ENCODE data around the gene MTG2.

Gene MTG2

DNA sequence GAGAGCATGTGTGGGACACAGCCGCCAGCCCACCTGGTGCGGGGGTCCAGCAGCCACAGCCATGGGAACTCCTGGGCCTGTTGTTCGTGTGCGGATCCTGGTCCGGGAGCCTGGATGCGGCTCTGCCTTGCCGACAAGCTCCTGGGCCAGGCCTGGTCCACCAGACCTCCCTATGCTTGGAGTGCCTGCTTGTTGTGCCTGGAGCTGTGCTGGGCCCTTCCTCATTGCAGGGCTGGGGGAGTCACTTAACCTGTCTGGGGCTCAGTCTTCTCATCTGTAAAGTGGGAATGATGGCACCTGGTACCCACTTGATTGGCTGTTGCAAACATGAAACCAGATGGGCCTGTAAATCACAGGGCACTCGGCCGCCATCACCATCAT is 52.9 kb downstream of the MTG2 start:
- no peak for DNase-seq (ENCODE audit: low read depth)

DNA sequence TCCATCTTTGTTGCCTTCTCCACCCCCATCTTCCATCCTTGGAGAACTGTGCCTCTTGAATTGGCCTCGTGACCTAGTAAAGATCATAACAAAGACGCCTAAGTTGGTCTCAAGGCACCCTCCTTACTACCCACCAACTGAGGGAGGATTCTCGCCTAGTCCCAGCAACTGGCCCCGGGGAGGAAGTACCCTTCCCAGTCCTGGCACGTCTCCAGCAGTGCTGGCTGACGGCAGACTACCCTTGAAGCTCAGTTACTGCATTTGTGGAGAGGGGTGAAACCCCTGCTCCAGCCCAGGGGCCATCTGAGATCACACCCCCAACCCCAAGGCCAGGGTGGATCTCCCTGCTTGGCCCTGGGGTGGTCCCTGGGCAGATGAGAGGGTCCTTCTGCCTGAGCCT is 53.4 kb downstream of the MTG2 start:
- no peak for DNase-seq (ENCODE audit: low read depth)

DNA sequence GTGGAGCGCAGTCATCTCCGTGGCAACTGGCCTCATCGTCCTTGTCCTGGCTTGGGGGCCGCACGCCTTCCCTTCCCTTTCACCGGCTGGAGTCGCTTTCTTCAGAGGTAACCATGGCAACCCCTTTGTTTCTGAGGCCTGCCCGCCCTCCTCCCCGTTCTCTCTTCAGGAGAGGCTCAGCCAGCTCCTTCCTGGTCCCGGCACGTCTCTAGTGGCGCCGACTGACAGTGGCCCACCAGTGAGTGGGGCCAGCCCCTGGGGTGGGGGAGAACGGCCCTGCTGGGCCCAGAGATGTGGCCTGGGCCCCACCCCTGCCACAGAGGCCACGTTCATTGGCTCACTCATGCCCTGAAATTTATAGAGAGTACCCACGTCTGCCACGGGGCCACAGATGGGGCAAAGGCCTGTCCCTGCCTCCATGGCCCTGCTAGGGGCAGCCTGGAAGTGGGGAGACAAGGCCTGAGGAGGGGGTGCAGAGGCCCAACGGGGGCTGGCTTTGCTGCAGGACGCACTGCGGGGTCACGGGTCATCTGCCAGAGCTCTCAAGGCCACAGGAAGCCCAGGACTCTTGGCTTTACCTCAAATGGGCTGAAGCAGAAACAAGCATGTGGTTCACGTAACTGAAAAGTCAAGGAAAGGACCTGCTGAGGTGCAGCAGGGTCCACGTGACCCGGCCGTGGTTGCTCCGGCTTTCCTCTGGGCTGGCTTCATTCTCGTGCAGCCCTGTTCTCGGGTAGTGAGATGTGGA is 54.1 kb downstream of the MTG2 start:
- DNase-seq (ENCODE audit: low read depth), result no peak

DNA sequence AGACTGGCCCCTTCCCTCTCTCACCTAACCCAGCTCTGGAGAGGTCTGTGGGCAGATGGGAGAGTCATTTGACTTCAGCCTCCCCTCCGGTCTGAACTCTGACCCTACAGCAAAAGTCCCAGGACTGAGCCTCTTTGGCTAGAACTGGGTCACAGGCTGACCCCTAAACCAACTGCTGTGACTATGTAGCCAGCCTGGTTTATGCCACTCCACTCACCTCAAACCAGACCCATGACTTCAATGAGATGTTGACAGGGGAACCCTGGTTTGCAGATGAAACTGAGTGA is 54.6 kb downstream of the MTG2 start:
- no peak for DNase-seq (ENCODE audit: low read depth)

DNA sequence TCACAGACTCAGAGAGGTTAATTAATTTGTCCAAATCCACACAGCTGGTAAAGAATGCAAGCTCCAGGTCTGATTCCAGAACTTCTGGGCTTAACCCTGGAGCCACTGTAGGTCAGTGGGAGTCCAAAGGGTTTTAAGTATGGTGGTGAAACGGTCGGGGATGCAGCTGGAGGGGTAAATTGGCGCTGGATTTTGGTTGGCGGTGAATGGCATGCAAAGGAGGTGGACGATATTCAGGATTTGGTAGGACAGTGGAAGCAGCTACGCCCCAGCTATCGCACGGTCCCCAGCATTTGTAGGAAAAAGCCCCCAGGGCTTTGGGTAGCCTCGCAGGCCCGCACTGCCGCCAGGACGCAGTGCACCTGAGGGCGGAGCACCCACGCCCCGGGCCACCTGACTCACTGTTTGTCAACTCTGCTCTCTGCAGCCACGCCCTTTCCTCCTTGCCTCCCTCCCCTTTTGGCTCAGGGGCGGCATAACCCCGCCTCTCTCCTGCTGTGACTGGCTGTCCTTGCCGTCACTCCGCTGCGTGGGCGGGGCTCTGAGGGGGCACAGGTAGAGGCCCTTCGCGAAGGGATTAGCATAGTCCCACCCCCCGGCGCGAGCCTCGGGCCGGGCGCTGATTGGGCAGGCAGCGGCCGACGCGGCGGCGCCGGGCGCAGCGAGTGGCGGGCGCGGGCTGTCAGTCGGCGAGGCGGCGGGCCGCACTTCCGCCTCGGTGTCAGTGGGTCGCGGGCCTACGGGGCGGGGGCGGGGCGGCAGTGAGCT is 55.2 kb downstream of the MTG2 start, which contains the start of gene OSBPL2:
Gene OSBPL2, plus strand, starts transcription at position 721 of the 768 bp plus-strand sequence. CDS start 17,664 bp downstream, outside the sequence.
- DNase-seq (ENCODE audit: low read depth), result peak; percentile 95

DNA sequence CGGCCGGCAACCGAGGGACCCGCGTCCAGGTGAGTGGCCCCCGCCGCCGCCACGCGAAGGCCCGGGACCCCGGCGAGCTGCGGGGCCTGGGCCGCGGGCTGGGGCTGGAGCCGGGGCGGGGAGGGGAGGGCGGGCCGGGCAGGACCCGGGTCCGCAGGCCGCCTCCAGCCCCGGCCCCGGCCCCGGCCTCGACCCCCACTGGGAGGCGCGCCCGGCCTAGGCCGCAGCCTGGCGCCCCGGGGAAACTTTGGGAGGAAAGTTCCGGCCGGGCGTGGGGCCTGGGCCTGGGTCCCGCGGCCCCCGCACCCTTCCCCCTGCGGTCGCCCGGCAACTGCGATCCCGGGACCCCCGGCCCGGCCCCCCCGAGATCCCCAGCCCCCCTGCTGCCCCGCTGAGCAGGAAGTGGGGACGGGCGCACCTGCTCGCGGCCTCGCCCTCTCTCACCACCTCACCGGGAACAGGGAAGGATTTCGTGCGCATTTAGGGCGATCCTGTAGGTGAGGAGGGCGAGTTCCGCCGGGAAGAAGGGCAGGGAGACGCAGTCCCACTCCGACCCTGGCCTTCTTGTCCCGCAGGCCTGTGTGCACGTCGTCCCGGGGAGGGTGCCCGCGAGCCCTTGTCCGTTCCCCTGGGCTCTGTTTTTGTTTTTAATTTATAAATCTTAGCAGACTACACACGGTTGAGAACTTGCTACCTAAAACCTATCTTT is 55.9 kb downstream of the MTG2 start:
- DNase-seq (ENCODE audit: low read depth), result no peak

DNA sequence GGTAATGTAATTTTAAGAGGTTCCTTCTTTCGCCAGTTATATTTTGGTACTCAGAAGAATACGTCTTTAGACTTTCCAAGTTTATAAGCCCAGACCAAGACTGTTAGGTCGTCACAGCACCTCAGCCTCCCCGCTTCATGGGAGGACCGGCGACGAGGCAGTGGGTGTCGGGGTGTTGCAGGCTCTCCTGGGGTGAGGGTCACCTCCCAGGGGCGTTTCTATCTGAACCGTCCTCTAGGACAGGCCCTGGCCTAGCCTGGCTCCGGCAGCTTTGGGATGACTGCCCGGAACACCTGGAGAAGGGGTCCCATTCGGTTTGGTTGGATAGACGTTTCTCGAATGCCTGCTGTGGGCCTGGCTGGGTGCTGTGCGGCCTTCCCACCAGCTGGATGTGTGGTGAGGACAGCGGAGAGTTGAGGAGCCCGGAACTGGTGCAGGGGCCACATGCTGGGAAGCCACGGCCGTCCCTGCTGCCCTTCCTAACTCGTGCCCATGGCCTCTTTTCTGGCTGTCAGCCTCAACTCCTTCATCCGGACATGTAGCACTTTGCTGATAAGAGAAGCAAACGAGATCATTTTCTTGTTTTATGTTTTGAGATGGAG is 56.6 kb downstream of the MTG2 start:
- DNase-seq (ENCODE audit: low read depth), result no peak

DNA sequence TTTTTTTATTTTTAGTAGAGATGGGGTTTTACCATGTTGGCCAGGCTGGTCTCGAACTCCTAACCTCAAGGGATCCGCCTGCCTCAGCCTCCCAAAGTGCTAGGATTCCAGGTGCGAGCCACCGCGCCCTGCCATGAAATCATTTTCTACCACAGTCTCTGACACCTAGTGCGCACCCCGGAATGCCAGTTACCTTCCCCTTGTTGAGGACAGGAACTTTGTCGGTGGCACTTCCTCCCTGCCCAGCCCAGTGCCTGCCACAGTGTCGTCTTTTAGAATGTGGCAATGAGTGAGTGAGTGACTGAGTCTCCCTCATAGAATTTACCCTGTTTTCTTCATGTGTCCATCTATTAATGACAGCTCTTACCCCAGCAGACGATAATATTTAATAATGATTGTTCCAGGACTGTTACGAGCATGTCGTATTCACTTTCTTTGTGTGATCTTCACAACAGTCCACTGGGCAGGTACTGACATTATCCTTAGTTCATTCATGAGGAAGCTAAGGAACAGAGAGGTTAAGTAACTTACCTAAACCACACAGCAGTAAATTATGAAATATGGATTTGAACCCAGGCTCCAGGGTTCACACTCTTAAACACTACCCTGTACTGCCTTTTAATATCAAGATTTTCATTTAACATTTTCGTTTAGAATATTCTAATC is 57.3 kb downstream of the MTG2 start:
- no peak for DNase-seq (ENCODE audit: low read depth)

DNA sequence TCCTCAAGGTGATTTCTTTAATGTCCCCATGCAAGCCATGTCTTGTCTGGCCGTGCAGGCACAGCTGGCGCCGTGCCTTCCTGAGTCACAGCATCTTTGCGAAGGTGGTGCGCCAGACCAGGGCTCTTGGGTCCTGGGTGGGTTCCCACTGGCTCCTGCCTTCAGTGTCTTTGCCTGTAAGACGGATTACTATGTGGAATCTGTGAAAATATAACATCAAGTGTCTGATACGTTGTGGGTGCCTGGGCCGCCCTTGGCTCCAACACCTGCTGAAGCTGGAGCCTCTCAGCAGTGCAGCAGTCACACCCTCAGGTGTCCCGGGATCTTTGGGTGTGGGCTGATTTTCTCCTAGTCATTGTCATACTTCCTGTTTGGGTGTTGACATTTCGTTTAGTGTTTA is 58.7 kb downstream of the MTG2 start:
- no peak for DNase-seq (ENCODE audit: low read depth)

DNA sequence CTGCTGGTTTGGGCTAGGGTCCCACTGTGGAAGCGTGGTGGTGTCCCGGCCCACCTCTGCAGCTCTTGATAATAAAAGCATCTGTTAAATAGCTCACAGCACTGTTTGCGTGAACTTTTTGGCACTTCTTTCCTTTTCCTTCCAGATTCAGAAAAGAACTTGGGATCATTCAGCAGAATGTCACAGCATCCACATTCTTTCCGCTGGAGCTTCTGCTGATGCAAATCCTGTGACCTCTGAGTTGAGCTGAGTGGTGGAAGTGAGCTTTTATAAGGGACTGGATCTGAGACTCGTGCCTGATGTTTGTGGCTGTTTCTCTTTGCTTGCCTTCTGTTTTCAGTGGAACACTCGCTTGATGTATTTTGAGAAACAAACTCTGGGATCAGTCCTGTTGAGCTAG is 59.3 kb downstream of the MTG2 start:
- no peak for DNase-seq (ENCODE audit: low read depth)

DNA sequence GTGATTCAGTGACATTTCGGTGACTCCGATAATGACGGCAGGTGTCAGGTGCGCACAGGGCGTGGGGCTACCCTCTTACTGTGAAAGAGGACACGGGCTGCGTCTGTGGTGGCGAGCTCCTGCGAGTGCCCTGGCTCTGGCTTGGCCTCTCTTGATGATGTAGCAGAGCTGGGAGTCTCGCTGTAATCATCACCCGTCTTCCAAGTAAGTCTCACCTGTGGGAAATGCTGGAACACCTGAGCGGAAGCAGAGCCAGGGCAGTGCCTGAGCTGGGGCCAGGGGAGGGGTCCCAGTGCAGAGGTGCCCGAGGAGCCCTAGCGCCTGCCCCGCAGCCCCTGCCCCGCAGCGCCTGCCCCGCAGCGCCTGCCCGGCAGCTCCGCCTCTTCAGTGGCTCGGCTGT is 60.3 kb downstream of the MTG2 start:
- DNase-seq (ENCODE audit: low read depth), result no peak

DNA sequence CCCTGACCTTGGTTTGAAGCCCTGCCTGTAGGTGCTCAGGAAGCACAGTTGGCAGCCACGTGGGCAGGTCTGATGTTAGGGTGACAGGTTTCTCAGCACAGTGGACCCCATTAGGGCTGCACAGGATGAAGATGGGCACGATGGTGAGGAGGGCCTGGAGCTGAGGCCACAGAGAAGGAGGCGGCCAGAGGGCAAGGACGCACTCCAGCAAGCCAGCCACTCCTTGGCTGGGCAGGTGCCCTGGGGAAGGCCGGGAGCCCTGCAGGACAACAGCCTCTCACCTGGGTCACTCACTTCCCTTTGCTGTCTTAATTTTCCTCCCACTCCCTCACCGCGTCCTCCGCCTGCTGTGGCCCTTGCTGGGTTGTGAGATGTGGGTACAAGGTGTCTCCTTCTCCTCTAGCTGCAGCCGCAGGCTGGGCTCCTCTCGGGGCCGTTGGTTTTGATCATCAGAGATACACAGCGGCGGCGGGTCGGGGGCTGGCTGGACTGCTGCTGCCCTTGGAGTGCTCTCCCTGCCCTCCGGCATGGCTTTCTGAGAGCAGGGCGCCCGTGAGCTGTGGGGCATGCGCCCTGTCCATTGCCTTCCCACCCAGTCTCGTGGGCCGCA is 61.2 kb downstream of the MTG2 start:
- DNase-seq (ENCODE audit: low read depth), result no peak

DNA sequence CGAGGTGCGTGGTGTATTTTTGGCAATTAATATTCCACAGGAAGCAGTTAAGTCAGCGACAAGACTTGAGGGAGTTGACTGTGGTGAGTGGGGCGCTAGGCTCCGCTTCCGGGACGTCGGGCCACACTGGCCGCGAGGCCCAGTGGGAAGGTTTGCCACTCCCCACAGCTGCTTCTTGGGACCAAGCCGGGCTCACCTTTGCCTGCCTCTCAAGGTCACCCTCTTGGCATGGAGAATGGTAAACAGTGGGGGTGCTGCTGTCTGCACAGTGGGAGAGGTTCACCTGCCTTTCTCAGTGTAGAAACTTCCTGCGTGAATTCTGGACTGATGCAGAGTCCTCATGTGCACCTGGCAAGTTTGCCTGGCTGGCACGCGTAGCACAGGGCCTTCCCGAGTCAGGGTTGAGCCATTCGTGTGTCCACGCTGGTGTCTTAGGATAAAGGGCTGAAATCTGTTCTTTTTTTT is 61.8 kb downstream of the MTG2 start:
- DNase-seq (ENCODE audit: low read depth), result no peak

DNA sequence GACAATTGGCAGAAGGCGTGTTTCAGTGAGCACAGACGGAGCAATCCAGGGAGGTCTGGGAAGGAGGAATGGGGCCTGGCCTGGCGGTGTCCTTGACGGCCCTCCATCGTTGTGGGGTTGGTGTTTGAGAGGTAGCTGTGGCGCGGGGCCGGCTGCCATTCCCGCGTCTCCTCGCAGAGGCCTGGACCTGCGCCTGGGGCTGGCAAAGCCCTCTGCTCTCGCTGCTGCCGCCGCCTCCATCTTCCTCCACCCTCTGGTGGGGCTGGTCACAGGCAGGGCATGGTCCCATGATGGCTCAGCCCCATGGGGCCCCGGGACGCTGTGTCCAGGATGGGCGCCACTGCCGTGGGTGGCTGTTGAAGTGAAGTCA is 63.1 kb downstream of the MTG2 start:
- no peak for DNase-seq (ENCODE audit: low read depth)

DNA sequence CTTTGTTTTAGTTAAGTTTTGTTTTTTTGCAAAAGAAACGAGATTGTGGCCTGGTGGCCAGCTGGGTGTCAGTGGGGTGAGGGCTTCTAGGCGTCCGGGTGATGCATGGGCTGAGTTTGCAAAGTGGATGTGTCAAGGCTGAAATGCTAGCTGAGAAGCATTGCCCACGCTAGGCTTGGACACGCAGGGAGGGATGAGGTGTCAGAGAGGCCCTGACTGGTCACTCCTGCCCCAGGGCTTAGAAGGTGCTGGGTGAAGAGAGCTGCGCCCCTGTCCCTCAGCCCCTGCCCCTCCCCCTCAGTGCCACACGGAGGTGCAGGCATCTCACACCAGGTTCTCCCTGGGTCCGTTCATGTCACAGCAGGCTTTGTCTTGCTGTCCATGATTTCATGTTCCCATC is 63.6 kb downstream of the MTG2 start:
- no peak for DNase-seq (ENCODE audit: low read depth)

DNA sequence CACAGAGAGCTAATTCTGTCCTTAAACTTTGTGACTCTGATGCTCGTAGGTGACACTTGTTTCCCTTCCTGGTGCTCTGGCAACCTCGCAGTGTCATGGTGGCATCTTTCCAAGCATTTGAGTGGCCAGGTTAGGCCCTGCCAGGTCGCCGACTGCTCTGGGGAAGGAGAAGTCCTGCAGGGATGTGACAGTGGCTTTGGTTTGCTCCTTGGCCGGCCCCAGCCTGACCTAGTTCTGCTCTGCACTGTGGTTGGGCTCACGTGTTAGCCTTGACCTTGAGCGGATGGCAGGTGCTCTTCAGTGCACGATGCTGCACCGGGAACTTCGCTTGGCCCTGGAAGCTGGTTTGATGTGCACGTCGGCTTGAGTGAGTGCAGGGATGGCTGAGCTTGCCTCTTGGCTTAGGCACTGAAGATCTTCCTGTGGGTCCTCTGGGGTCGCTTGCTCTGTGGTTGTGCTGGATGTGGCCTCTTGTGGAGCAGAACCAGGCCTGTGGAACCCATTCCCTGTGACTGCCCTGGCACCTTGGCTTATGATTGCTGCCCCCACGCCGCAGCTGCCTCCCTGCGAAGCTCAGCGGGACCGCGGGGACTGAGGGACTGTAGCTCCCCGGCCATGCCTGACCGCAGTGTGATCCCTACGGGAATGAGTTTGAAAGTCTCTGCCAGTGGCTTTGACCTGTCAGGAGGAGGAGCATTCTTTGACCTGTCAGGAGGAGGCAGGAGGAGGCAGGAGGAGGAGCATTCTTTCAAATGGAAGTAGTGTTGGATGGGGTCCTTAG is 64.2 kb downstream of the MTG2 start:
- no peak for DNase-seq (ENCODE audit: low read depth)

DNA sequence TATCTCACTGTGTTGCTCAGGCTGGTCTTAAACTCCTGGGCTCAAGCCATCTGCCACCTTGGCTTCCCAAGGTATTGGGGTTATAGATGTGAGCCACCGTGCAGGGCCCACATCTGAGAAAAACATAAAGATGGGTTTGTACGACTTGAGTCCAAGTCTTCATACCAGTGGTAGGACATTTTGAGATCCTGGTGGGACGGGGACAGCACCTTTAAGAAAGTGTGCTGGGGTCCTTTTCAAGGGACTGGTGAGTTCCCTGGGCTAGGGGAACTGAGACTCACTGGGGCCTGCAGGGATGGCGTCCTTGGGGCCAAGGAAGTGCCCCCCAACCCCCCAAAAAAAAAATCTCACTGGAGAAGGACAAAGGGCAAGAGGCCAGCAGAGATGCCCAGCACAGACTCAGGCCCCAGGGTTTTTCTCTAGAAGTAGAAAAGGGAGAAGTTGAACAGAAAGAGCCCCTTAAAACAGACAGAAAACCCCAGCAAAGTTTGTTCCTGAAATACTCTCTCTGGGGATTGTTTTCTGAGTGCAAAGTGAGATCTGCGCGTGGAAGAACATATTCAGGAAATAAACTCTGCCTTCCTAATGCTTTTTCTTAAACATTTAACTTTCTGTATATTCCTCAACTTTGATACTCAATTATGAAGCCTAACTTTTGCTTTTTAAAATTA is 66.2 kb downstream of the MTG2 start:
- DNase-seq (ENCODE audit: low read depth), result no peak

DNA sequence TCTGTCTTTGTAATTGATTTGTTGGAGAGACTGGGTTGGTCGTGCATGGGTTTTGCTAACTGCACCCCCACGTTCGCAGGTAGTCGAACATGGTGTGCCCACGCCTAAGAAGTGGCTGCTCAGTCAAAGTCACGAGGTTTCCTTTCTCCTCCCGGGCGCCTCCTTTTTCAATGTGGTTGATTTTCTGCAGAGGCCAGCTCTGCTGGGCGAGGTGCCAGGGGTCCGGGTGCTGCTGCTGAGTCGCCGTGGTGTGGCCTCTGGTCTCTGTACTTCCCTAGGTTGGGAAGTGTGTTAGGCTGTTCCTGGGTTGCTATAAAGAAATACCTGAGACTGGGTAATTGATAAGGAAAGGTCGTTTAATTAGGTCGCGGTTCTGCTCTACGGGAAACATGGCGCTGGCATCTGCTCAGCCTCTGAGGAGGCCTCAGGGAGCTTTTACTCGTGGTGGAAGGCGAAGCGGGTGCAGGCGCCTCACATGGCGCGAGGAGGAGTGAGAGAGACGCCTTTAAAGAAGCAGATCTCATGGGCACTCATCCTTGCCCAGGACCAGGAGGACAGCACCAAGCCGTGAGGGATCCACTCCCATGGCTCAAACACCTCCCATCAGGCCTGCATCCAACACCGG is 69.6 kb downstream of the MTG2 start:
- no peak for DNase-seq (ENCODE audit: low read depth)
